GM15510 (cell line): ENCODE data around the gene SORCS1.

Source experiments
- POLR2A ChIP-seq: IDR thresholded peaks from 3 replicates; pipeline ENCODE4 v1.6.1; 2011; ENCODE audit warnings: borderline replicate concordance; ENCODE audit not compliant: insufficient read length; ENCODE audit errors: extremely low read depth

The SORCS1 gene

DNA sequence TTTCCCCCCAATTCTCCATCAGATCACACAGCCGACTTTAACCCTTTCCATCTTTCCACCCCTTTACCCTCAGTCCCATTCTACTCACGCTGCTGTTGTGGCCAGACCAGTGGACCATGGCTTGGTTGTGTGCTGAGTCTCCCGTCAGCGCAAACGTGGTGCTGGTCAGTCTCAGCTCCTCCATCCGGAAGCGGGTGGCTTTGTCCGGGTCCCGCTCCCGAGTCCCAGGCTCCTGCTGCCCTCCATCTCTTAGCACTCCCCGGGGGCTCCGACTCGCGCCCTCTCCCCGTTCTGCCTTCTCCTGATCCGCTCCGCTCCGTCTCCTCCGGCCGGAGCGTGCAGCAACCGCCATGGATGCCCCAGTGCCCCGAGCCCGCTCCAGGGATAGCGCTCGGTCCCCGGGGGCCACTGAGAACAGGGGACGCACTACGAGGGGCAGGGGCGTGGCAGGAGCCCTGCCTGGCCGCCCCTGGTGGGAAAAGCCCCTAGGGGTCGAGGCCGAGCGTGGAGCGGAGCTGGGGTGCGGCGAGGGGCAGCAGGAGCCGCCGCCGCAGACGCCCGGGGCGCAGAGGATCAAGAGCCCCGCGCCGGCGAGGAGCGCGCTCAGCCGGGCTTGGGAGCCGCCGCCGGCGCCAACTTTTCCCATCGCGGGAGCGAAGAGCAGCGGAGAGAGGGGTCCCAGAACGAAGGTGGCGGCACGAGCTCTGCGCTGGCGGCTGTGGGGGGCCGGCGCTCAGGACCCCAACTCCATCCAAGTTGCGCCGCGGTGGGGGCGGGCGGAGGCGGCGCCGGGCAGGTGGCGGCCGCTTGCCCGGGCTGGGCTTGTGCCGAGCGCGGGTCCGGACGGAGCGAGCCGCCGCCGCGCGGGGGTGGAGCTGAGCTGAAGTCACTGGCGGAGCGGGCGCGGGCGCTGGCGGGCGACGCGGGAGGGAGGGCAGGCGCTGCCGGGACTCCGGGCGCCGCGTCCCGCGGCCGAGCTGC, at the start of gene SORCS1:
TSS of gene SORCS1 (minus strand) at position 826 of the 981 bp plus-strand sequence.
- TF ChIP-seq POLR2A = no peak

DNA sequence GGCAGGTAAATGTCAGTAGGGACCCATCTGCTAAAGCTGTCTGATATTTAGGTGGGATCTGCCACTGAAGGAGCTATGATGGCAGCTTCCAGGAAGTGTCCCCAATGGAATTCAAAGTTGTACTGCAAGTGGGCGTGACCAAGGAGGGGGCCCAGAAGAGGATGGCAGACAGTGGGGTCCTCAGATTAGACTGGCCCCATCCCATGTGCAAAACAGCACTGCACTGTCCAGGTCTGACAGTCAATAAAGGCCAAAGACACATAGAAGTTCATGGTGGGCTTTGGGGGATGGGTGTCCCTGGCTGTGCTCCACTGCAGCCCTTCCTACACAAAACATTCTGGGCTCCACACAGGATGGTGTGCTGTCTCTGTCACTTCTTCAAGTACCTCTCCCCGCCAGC, 49.8 kb upstream of the SORCS1 start:
- TF ChIP-seq POLR2A = no peak

DNA sequence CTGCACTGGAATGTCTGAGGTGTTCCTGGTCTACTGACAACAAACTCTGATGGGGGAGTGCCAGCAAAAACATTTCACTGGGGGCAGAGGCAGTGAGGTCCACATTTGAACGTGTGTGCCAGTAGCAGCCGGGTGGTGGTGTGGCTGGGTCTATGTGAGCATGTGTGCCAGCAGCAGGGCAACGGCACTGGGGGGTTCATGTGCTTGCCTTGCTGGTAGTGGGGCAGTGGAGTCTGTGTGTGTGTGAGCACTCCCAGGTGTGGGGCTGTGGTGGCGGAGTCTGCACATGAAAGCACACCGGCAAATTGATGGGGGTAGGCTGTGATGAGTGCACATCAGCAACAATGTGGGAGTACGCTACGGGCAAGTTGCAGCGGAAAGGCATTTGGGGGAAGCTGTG, 49.4 kb upstream of the SORCS1 start:
- TF ChIP-seq POLR2A = no peak

DNA sequence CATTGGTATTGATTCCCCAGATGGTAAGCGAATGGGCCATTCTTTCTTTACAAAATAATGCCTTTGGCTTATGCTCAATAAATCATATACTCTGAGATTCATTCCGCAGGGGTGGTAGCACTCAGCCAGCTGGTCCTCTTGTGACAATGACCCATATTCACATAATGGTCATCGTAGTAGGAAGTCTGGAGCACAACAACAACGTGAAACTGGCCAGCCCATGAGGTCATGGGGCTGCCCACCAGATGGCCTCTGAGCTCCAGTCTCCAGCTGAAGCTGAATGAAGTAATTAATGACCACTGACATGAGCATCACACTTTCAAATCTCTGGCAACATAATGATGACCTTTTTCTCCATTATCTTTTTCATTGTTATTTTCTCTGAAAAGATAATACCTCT, 42.3 kb upstream of the SORCS1 start:
- no peak for TF ChIP-seq POLR2A

DNA sequence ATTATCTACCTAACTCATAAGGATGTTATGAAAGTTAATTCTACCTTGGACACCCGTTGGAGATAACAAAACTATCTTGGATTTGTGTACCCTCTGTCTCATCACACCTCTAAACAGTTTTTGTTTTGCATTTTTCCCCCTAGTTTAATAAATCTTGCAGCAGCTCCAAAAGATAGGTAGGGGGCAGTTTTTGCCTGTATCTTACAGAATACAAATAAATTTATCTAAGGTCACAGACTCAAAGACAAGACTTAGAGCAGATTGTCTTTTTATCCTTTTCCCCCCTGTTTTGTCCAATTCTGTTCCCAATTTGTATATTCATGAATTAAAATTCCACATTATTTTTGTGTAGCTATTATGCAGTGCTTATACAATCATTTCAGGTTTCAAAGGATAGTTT, 5.0 kb upstream of the SORCS1 start:
- no peak for TF ChIP-seq POLR2A

DNA sequence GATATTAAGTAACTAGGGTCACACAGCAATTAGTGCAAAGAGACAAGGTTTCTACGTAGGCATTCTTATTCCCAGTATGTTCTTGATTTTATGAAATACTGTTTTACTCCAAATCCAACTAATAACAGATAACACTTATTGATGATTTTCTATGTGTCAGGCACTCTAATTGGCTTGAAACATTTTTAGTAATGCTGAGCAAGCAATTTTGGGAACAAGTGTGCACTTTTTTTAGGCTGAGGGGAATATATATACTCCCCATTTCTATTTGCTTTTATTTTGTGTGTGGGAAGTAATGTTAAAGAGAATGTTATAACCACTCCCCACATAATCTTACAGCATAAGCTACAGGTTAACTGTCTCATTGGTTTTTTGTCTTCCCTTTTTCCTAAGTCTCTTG, 4.2 kb upstream of the SORCS1 start:
- no peak for TF ChIP-seq POLR2A

DNA sequence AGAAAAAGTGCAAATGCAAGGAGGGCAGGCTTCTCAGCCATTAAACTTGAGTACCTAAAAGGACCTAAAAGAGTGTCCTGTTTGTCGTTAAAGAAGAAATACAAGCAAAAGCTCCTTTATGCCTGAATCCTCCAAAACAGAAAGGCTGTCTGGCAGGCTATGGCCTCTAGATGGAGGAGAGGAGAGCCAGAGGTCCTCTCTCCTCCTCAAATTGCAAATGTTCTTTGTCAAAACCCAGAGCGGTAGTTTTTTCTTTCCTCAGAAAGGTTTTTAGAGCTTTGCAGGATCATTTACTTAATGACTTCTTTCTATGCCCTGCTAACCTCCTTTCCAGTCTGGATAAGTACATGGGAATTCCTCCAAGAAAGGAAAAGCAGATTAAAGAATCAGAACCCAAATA, 1.9 kb upstream of the SORCS1 start:
- TF ChIP-seq POLR2A = no peak

DNA sequence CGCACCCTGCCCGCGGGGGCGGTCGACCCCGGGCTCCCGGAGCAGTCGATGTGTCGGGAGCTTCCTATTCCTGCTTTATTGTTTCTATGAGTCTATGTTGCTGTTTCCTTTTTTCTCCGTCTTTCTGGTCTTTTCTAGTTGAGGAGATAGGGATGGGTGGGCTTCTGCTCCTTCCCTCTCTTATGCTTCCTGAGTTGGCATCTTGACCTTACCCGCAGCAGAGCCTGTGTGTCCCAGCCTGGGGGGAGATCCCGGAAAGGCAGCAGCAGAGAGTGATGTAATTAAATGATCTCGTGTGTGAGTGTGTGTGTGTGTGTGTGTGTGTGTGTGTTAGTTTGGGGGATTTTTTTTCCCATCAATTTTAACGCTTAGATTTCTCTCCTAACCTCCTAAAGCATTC, 486 bp upstream of the SORCS1 start:
- TF ChIP-seq POLR2A = no peak

DNA sequence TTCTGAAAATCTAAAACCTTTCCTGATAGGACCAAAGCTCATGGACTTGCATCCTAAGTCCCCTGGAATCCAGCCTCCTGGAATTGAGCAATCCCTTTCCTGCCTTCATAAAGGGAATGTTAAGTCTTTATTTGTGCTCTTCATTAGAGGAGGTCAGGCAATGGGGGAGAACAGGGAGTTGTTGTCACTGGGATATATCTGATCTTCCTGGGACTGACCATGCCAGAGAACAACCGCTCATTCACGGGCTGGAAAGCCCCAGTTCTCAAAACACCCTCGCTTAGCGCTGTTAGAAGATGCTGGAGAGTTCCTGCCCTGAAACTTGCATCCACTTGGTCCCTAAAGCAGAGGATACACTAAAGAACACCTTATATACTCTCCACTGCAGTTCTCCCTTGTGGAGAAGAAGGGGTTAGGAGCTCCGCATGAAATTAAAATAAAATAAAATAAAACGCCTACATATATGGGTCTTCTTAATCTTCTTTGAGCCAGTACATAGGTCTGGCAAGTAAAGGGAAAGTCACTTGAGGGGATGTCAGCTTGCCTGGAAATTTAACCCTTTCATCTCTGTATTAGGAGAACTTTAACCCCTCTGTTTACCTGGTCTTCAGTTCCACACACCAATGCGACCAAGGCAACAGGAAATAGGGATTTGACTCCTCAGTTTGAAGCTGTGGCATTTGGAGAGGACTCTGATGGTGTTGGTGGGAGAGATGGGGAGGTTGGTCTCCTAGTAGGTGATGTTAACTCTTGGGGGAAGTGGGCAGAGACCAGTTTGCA, 1.2 kb downstream of the SORCS1 start:
- no peak for TF ChIP-seq POLR2A

DNA sequence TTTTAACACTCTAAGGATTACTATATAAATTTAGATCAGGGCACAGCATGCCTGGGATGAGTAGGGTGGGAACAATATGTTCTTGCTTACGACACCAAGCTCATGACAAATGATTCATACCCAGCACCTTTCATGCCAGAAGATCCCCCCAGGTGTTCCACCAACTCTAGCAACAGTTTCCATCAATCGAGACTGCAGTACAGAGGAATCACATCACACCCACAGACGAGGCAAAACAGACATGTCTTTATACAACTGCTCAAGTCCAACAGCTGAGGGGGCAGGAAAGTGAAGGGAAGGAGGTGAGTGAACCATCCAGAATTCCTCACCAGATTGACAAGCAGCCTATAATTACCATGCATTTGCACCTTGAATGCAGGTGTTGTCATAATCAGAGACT, 3.6 kb downstream of the SORCS1 start:
- no peak for TF ChIP-seq POLR2A

DNA sequence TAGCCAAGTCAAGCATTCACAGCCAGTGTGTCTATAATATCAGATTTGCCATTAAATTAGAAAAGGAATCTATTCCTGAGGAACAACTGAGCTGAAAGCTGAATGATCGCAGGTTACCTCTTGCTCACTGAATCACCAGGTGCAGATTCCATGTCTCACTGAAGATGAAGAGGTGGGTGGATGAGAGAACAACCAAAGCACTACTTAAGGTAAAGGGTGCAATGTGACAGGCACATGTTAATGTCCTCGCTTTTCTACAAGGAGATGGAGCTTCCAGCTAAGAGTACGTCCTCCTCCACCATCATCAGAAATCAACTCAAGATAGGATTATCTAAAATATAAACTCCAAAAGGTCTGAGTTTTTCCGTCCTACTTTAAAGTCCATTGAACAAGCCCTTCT, 4.6 kb downstream of the SORCS1 start:
- no peak for TF ChIP-seq POLR2A

DNA sequence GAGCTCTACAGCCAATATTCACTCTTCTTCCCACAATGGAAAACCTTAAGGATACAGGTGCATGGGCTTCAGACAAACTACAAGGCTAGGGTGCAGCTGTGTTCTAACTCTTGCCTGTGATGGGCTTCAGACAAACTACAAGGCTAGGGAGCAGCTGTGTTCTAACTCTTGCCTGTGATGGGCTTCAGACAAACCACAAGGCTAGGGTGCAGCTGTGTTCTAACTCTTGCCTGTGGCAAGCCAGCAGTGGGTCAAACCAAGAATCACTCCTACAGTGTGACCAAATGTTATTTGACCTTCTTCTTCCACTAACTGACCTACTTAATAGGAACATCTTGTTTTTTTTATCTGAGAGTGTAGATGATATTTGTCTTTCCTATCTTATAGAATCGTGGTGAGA, 7.4 kb downstream of the SORCS1 start:
- no peak for TF ChIP-seq POLR2A

DNA sequence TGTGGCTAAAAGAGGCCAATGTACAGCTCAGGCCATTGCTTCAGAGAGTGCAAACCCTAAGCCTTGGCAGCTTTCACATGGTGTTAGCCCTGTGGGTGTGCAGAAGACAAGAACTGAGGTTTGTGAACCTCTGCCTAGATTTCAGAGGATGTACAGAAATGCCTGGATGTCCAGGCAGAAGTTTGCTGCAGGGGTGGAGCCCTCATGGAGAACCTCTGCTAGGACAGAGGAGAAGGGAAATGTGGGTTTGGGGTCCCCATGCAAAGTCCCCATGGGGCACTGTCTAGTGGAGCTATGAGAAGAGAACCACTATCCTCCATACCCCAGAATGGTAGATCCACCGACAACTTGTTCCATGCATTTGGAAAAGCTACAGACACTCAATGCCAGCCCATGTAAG, 12.4 kb downstream of the SORCS1 start:
- TF ChIP-seq POLR2A = no peak

DNA sequence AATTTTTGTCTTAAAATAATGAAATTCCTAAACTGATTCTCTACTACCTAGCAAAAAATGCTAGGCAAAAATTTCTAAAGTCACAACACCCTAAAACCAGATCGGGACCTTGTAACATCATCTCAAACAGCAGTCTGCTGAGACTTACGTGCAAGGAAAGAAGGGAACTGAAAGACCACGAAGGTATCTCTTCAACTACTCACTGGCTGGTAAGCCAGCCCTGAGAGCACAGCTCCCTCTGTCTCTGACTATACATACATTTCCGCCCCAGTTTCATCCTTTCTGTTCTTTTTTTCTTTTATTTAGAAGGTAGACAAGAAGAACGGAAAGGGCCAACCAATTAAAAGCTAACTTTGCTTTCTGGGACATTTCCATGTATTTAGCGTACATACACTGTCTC, 15.6 kb downstream of the SORCS1 start:
- TF ChIP-seq POLR2A = no peak

DNA sequence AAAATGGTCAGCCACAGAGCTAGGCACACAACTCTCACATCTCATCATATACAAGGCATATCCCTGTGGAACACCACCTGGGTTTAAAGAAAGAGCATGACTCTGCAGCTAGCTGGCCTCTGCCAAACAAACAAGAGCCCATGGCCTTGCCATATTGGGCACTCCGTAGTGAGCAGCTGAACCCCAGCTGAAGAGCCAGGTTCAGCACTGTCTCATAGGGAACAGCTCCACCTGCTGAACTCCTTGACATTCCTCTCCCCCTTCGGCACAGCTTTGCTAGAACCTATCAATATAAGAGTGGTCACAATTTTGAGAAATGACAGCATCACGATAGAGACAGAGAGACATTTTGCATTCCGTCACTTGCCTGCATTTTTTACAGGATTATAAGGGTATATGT, 20.0 kb downstream of the SORCS1 start:
- TF ChIP-seq POLR2A = no peak

DNA sequence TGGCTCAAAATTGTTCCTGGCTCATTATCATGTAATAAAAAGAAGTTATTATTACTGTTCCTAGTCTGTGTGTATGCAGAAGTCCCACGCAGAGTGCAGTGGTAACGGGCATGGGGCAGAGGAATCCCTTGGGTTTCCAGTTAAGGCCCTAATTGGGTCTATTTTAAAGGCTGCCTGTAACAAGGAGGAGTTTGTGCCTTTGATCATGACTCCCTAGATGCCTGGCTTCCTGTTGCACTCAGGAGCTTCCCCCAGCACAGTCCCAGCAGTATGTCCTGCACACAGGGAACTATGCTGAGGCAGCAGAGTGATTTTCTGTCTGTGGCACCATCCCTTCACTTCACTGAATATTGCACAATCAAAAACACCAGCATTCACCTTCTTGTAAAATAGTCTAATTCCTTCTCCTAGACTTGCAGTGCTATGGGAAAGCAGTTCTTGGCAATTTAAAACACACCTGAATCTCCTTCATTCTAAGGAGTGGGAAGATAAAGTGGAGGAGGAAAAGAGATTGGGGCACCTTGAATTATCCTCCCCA, 22.9 kb downstream of the SORCS1 start:
- TF ChIP-seq POLR2A = no peak

DNA sequence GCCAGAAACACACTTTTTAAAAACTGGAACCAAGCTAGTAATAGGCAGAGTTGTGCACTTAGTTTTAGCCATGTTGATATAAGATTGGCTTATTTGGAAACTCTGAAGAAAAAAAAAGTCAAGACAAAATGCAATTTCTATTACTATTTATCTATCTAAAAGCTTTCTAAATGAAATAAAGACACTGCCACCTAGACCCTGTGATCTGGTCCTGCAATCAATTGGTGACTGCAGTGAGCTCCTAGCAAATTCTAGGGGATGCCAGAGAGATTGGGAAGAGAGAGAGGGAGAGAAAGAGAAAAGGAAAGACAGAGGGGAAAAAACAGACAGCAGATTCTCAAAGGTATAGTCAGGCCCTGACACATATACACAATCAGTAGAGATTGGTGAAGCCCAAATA, 25.3 kb downstream of the SORCS1 start:
- TF ChIP-seq POLR2A = no peak

DNA sequence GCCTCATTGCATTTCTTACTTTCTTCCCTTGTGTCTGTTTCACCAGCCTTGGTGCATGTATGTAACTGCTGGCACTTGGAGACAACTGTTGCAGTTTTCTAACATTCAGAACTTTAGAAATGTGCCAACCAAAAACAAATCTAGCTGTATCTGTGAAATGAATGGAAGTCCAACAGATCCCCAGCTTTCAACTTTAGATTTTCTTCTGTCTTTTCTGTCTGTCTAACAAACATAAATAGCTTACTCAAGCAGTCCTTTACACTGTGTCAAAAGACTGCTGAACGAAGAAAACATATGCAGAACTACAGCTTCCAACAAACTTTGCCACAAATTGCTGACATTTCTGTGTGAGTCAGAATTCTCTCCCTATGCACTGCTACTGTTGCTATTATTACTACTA, 30.9 kb downstream of the SORCS1 start:
- no peak for TF ChIP-seq POLR2A
